22Rv1 (cell line): ENCODE measurements around the gene SGPL1.

ENCODE experiments used
- H3K27ac ChIP-seq: fragments of 450-650 bp; 2 replicates; pipeline ENCODE4 v1.5.1; 2017
- CTCF ChIP-seq: fragments of 450-650 bp; IDR thresholded peaks from 2 replicates; pipeline ENCODE4 v1.5.1; 2017; ENCODE audit warnings: mild to moderate bottlenecking
- ZFX ChIP-seq: fragments of 450-650 bp; IDR thresholded peaks from 2 replicates; pipeline ENCODE4 v1.6.1; 2017; ENCODE audit warnings: antibody characterized with exemption, borderline replicate concordance

The SGPL1 gene

GRCh38 chr10:70846795-70847194 lies 31.0 kb downstream of the SGPL1 start:
- no peak overlapping the region for H3K27ac ChIP-seq
- TF ChIP-seq CTCF: no peak
- no peak for TF ChIP-seq ZFX

GRCh38 chr10:70847659-70848360 lies 32.1 kb downstream of the SGPL1 start:
- TF ChIP-seq ZFX: no peak
- TF ChIP-seq CTCF: no peak
- no peak overlapping the region for H3K27ac ChIP-seq

- TF ChIP-seq ZFX: no peak
- TF ChIP-seq CTCF: no peak
- no peak overlapping the region for H3K27ac ChIP-seq
Measured at GRCh38 chr10:70849582-70850016, 33.9 kb downstream of the SGPL1 start.

GRCh38 chr10:70850097-70850496 lies 34.3 kb downstream of the SGPL1 start:
- H3K27ac ChIP-seq: no peak overlapping the region
- TF ChIP-seq ZFX (no peak), CTCF (no peak)

- H3K27ac ChIP-seq: no peak overlapping the region; the same call in 1 of the 2 replicates
- TF ChIP-seq ZFX: no peak
- no peak for TF ChIP-seq CTCF
Measured at GRCh38 chr10:70851597-70852475, 36.1 kb downstream of the SGPL1 start.

GRCh38 chr10:70853038-70853437 lies 37.3 kb downstream of the SGPL1 start:
- H3K27ac ChIP-seq: peak overlapping the region; percentile 34
- TF ChIP-seq CTCF (no peak), ZFX (no peak)

GRCh38 chr10:70853457-70853856 lies 37.7 kb downstream of the SGPL1 start:
- H3K27ac ChIP-seq: peak overlapping the region; percentile 34
- no peak for TF ChIP-seq ZFX
- TF ChIP-seq CTCF: no peak
